ENCODE data around the gene SYN1. TPM values are rescaled to one million over a fixed set of nuclear protein-coding genes. Genes with fewer than 3 reads are reported as not detected.

Gene SYN1
- polyA plus RNA-seq, 3 donors = 0.11 to 4.0 (median 0.29) TPM

GRCh38 chrX:47610511-47610910 lies 9.1 kb downstream of the SYN1 start:
- Mint-ChIP-seq H3K4me1 (peaks cover 32% of the 10 kb centered on the region), H3K9me3 (peaks cover 0 to 9% (median 0%) of the 10 kb centered on the region in 7 donors), H3K27me3 (ENCODE audit: low read depth in 3 of 3) (peaks cover 0 to 7% (median 3%) of the 10 kb centered on the region in 3 donors), H3K27ac (no peak overlapping the region), H3K36me3 (no peaks in the 10 kb centered on the region), H3K4me3 (no peak overlapping the region)
- no peak overlapping the region for H3K9ac ChIP-seq (ENCODE audit: insufficient read depth, low read length, poor library complexity, severe bottlenecking)
- H3K4me2 ChIP-seq (replicated peaks; ENCODE audit: extremely low read depth, low read length, poor library complexity, severe bottlenecking) = no peak overlapping the region
- peaks cover 33 to 39% of the 10 kb centered on the region in 2 donors for H3K4me1 ChIP-seq (ENCODE audit: control insufficient read depth in 1 of 2, insufficient read depth in 2 of 2, low read length in 2 of 2)
- H4K20me1 ChIP-seq (ENCODE audit: insufficient read depth, low read length) = no peaks in the 10 kb centered on the region
- no CpG with 5 or more reads among the region's 4 CpGs for WGBS (ENCODE audit: insufficient coverage)
- H2AFZ ChIP-seq (ENCODE audit: insufficient read depth, low read depth, low read length, poor library complexity, severe bottlenecking) = no peak overlapping the region
- peak in 1 of 3 donors; percentile 37 for DNase-seq
- peaks cover 0 to 2% of the 10 kb centered on the region in 2 donors for H3K27me3 ChIP-seq (ENCODE audit: control insufficient read depth in 2 of 2, insufficient read depth in 2 of 2, low read length in 2 of 2)
- intact Hi-C loops (cut with micrococcal nuclease) = no loop called here
- no peaks in the 10 kb centered on the region for H3K36me3 ChIP-seq (replicated peaks in 1 of 2; ENCODE audit: control insufficient read depth in 1 of 2, insufficient read depth in 2 of 2, low read length in 2 of 2)
- no peak for TF ChIP-seq CTCF (IDR thresholded peaks at IDR 0.05)
- H3K27ac ChIP-seq (ENCODE audit: low read depth in 1 of 2, low read length in 2 of 2) = no peak overlapping the region
- H3K4me3 ChIP-seq (replicated peaks in 1 of 3; ENCODE audit: low read depth in 2 of 3, low read length in 3 of 3) = no peak overlapping the region
- H3K79me2 ChIP-seq (ENCODE audit: insufficient read depth, low read length) = no peaks in the 10 kb centered on the region
- no peaks in the 10 kb centered on the region for H3K9me3 ChIP-seq (replicated peaks in 1 of 2; ENCODE audit: control insufficient read depth in 1 of 2, insufficient read depth in 1 of 2, low read length in 2 of 2)

- Histone ChIP-seq H3K4me1 (ENCODE audit: control insufficient read depth in 1 of 2, insufficient read depth in 2 of 2, low read length in 2 of 2) (peaks cover 41 to 48% of the 10 kb centered on the region in 2 donors), H3K27ac (ENCODE audit: low read depth in 1 of 2, low read length in 2 of 2) (peak overlapping the region in 1 of 2 donors; percentile 28), H3K4me3 (replicated peaks in 1 of 3; ENCODE audit: low read depth in 2 of 3, low read length in 3 of 3) (peak overlapping the region in 1 of 3 experiments; percentile 19), H3K79me2 (ENCODE audit: insufficient read depth, low read length) (no peaks in the 10 kb centered on the region), H3K36me3 (replicated peaks in 1 of 2; ENCODE audit: control insufficient read depth in 1 of 2, insufficient read depth in 2 of 2, low read length in 2 of 2) (no peaks in the 10 kb centered on the region), H3K27me3 (ENCODE audit: control insufficient read depth in 2 of 2, insufficient read depth in 2 of 2, low read length in 2 of 2) (no peaks in the 10 kb centered on the region), H3K4me2 (replicated peaks; ENCODE audit: extremely low read depth, low read length, poor library complexity, severe bottlenecking) (peak overlapping the region; percentile 45), H3K9ac (ENCODE audit: insufficient read depth, low read length, poor library complexity, severe bottlenecking) (no peak overlapping the region), H4K20me1 (ENCODE audit: insufficient read depth, low read length) (no peaks in the 10 kb centered on the region), H3K9me3 (replicated peaks in 1 of 2; ENCODE audit: control insufficient read depth in 1 of 2, insufficient read depth in 1 of 2, low read length in 2 of 2) (no peaks in the 10 kb centered on the region), H2AFZ (ENCODE audit: insufficient read depth, low read depth, low read length, poor library complexity, severe bottlenecking) (no peak overlapping the region)
- Mint-ChIP-seq H3K9me3 (peaks cover 0 to 7% (median 0%) of the 10 kb centered on the region in 7 donors), H3K27ac (peak overlapping the region in 6 of 7 donors; percentile 60 to 84 (median 76)), H3K4me1 (peaks cover 41% of the 10 kb centered on the region), H3K4me3 (peak overlapping the region; percentile 37 to 71), H3K27me3 (ENCODE audit: low read depth in 3 of 3) (peaks cover 0 to 5% (median 0%) of the 10 kb centered on the region in 3 donors), H3K36me3 (no peaks in the 10 kb centered on the region)
- no peak for TF ChIP-seq CTCF (IDR thresholded peaks at IDR 0.05)
- WGBS (ENCODE audit: insufficient coverage) = 15% methylated on average over 4 of the region's 9 CpGs
- intact Hi-C loops (cut with micrococcal nuclease) = no loop called here
- peak in 1 of 3 donors; percentile 28 for DNase-seq
Measured at GRCh38 chrX:47608130-47608810, 11.4 kb downstream of the SYN1 start.

Data from CD14-positive monocyte (primary cell).